NCI-H226 (cell line): ENCODE results near the gene SPDYE4.

ENCODE experiments used
- DNase-seq: peaks from one replicate; pipeline ENCODE4 v3.0.0-alpha.2; 2015

SPDYE4 gene

DNA sequence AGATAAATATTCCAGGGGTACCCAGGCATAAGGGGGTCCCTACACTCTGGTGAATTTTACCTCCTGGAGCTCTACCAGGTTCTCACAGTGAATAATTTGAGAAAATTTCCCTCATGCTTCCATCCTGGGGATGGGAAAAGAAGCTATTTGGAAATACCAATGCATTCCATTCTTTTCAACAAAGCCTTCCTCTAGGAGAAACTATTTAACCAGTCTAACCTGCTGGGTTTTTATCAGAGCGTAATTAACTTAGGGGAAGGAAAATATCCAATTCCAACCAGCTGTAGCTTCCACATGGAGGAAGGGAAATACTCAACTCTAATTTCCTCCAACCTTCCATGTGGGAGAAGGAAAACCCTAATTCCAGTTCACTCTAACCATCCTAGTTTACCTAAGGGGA is 23.8 kb upstream of the SPDYE4 start:
- no peak for DNase-seq

DNA sequence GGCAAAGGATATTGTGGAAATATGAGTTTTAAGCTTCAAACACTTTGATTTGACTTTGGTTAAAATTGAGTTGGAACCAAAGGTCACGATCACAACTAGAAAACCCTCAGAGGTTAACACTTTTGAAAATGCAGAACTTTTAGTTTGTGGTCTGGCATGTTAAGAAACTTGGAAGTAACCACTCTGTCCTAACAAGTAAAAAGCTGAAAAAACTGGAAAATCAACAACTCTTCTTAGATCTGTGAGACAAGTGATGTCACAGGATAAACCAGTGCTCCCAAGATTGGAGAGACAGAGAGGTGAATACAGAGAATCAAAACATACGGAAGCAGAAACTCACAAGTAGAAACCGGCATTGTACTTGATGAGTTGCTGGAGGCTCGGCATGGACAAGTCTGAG is 23.4 kb upstream of the SPDYE4 start:
- no peak for DNase-seq

DNA sequence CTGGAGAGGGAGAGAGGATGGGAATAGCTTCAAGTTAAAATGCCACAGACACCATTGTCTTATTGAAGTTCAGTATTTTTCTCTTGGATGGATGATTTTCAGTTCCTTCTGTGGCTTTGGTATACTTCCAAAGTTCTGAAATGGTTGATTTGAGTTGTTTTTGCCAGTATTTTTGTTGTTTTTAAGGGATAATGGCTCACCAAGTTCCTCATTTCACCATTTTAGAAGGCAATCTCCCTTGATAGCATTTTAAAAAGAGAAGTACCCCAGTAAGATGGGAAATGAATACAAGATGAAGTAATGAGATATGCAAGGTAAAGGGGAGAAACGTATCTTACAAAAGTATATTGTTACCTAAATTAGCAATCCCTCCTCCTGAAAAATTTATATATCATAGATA is 18.5 kb upstream of the SPDYE4 start:
- DNase-seq: no peak

DNA sequence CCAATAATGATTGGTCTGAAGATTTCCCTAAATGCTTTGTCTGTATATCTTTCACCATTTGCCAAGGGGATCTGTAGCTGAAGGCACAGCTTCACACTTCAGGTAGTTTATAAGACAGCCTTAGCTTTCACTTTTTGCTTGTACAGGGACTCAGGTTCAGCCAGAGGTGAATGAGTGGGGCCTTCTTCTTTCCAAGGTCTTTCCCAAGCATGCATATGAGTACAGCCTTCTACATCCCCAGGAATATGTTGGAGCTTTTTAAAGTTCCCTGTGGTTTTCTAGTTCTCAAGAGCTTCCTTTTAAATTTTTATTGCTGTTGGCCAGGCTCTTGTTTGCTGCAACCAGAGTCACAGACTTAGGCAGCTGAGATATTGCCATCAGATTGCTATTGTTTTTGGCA is 17.9 kb upstream of the SPDYE4 start:
- DNase-seq: no peak

DNA sequence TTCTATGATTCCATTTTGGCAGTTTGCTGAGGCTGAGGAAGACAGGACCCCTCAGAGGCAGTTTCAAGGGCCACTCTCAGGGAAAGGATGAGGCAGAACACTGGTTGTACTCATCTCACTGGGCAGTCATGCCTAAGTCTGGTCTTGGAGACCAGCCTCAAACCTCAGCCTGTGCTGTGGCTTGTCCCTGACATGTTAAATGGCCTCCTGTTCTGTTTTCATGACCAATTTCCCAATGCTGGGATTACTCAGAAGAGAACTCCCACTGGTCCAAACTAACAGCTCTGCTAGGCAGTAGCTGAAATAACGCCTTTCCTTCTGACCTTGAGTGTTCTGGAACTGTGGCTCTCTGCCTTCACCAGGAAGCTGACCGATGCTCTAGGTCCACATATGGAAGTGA is 8.4 kb upstream of the SPDYE4 start:
- DNase-seq: no peak

DNA sequence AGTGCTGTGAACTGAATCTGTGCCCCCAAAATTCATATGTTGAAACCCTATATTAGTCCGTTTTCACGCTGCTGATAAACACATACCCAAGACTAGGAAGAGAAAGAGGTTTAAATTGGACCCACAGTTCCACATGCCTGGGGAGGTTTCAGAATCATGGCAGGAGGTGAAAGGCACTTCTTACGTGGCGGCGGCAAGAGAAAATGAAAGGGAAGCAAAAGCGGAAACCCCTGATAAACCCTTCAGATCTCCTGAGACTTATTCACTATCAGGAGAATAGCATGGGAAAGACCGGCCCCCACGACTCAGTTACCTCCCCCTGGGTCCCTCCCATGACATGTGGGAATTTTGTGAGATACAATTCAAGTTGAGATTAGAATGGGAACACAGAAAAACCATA is 3.7 kb upstream of the SPDYE4 start:
- no peak for DNase-seq

DNA sequence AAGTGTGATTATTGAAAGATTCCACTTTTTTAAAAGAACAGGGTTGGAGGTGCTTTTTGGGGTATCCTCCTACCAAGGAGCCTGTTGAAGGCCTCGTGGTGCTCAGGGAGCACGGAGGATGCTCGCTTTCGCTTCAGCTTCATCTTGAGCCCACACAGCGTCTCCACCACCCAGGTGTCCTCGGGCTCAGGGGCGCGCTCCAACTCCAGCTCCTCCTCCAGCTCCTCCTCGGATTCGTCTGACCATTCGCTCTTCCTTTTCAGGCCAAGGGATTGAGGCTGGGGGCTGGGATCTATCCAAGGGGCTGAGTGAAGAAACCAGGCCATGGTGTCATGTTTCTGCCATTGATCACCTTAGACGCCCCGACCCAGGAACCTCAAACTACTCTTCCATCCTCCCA is 1.2 kb downstream of the SPDYE4 start:
- no peak for DNase-seq

DNA sequence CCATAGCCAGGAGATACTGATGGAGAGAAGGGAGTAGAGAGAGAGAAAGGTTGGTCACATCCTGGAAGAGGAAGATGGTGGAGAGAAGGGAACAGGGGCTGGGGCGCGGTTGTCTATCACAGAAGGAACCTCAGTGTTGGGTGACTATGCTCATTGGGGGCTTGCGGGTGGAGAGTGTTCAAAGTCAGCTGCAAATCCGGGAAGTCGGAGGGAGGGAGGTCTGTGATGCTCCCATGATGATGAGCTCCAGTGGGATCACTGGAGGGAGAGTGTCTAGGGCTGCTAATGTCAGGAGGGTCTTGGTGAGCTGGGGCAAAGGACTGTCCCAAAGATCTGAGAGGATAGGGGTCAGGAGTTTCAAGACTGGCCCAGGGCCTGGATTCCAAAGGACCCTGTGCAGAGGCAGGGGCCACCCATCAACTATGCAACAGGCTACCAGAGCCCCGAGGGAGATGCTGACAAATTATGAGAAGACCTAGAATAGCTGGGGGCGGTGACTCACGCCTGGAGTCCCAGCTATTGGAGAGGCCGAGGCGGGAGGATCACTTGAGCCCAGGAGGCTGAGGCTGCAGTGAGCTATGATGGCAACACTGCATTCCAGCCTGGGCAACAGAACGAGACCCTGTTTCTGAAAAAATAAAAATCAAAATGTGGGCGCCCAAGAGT is 2.6 kb downstream of the SPDYE4 start:
- no peak for DNase-seq

DNA sequence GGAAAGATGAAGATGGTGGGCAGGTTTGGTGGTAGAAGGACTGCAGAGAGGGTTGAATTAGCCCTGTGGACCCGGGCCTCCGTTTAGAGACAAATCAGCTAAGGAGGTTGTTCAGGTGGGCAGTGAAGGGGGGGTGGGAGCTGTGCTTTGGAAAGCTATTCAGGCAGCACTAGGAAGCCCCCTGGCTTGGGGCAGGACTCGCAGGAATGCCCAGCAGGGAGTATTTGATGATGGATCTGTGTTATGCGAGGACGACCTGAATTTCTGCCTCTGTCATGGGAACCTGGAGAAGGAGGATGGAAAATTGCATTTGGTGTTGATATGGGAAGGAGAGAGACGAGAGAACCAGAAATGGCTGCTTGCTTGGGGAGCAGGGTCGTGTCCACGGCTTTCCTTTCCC is 3.5 kb downstream of the SPDYE4 start:
- no peak for DNase-seq

DNA sequence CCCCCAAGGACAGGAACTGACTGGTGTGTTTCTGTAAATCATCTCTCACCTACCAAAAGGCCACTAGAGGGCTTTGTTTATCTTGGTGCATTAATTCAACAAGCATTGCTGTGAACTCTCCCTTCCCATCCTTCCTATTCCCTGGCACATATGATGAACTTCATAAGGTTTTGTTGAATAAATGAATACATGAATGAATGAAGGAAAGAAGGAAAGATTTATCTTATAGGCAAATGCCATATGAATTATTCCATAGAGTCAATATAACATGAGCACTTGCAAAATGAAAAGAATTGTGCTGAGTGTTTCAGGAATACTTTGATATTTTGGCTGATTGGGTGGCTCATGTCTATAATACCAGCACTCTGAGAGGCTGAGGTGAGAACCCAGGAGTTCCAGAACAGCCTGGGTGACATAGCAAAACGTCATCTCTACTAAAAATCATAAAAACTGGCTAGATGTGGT is 4.3 kb downstream of the SPDYE4 start:
- no peak for DNase-seq

DNA sequence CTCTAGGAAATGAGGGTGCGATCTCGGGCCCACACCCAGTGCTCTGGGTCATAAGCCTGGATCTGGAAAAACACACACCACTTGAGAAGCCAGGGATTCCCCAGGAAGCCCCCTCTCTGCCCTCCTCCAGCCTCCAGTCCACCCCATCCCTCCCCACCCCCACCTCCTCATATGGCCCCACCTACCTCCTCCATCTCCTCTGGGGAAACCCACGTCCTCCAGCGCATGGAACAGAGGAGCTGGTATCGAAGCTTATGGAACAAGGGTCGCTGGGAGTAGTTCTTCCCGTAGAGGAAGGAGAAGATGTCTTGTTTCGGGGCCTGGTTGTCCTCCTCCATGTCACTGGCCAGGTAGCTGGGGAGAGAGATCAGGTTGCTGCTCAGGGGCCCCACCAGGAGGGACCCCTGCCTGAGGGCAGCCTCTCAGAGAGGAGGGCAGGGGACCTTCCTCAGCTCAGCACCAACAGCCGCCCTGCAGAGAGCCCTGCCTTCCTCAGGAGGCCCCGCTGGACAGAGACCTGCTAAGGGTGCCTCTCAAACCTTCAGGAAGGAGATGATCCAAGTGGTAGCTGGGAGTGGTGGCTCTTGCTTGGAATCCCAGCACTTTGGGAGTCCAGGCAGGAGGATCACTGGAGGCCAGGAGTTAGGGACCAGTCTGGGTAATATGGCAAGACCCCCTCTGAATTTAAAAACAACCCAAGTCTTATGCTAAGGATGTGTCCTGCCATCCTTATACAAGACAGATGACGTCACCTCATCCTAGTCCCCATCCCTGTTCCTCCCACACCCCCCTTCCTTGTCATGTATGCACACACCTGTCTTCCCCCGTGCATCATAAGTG is 5.0 kb downstream of the SPDYE4 start:
- DNase-seq: no peak

DNA sequence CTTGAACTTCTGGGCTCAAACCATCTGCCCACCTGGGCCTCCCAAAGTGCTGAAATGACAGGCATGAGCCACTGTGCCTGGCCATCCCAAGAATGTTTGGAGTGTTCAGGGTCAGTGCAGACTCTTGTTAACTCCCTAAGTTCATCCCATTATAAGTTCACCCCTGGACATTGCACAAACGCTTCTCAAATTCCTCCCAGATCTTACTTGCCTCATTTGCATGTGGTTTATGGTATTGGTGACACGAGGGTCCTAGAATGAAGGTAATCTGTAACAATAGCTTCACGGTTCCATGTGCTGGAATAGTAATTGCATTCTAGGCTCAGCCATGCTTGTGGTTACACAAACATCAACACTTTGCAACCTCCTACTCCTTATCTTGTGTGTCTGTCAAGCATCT is 8.7 kb downstream of the SPDYE4 start:
- no peak for DNase-seq

DNA sequence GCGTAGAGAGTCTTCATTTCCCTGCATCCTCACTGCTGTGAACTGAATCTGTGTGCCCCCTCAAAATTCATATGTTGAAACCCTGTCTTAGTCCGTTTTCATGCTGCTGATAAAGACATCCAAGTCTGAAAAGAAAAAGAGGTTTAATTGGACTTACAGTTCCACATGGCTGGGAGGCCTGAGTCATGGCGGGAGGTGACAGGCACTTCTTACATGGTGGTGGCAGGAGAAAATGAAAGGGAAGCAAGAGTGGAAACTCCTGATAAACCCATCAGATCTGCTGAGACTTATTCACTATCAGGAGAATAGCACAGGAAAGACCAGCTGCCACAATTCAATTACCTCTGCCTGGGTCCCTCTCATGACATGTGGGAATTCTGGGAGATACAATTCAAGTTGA is 10.6 kb downstream of the SPDYE4 start:
- DNase-seq: no peak

DNA sequence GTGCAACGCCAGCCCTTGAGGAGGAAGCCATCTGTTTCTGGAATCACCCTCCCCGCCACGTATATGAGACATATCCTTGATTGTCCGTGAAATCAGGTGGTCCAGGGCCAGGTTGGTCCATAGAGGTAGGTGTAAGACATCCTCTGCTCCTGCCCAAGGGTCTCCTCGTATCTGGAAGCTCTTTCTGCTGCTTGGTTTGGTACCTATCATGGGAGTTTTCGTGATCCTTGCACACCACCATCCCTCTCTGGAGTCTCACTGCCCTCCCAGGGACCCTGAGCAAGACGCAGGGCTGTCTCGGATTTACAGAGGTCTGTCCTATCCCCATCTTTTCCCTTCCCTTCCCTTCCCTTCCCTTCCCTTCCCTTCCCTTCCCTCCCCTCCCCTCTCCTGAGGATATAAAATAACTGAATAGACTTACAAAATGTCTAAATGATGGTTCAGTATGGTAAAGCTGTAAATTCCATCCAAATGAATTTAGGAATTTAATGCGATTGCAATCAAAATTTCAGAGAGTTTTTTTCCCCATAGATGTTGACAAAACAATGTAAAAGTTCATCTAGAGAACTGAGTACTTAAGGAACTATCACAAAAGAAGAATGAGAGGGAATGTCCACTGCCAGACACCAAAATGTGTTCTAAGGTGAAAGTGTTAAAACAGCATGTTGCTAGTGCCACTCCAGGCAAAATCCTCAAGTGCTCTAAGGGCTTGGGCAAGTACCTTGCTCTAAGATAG is 11.7 kb downstream of the SPDYE4 start:
- no peak for DNase-seq

DNA sequence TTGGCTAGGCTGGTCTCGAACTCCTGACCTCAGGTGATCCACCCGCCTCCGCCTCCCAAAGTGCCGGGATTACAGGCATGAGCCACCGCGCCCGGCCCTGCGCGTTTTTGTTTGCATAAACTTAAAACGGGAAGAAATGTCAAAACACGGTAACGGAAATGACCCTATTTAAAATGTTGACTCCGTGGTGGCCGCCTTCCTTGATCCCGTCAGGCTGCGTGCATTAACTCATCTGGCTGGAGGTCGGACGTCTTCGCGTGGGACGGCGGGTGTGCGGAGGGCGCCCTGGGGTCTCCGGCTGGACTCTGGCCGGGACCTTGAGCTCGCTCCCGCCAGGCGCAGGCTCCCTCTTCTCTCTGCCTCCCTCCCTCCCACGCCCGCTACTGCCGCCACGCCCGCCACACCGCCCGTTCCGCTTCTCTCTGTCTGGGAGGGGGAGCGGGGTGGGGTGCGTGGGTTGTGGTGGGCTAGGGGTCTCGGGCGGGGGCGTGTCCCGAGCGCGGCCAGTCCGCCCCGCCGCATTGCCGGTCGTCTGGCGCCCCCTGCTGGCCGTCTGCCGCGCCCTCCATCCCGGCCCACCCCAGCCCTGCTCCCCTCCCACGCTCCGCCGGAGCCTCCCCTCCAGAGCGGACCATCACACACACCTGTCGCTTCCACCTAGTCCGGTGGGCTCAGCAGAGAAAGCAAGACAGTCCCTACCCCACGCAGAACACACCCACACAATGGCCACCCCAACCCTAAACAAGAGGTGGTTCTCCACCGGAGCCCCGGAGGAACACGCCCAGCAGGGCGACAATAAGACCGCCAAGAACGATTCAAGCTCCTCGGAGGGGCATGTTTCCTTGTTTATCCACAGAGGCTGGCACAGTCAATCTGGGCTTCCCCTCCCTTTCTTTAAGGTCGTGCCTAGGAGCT is 12.5 kb downstream of the SPDYE4 start:
- DNase-seq: no peak

DNA sequence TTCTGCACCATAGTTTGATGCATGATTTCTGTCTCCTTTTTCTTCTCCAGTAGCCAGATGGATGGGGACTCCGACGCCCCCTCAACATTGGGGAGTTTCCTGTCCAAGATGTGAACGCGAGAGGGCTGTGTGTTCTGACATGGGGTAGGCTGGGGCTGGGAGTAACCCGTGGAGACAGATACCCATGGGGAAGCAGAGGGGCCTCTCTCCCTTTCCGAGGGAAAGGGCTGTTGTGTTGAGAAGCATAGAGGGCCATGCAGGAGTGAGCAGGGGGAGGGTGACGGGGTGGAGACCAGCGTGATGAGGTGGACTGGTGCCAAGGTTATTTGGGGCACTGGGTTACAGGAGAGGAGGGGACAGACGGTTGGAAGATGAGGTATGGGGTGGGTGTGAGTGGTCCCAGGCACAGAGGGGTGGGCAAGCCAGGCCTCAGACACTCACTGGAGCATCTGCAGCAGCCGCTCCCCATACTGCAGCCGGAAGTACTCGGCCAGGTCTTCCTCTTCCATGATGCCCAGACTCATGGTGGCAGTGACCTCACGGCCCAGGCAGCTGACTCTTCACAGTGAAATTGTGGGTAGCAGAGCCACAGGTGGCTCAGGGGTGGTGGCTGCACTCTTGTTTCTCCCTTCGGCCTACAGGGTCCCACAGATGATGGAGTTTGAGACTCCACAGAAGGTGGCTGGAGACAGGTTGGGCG is 14.1 kb downstream of the SPDYE4 start:
- DNase-seq: no peak

DNA sequence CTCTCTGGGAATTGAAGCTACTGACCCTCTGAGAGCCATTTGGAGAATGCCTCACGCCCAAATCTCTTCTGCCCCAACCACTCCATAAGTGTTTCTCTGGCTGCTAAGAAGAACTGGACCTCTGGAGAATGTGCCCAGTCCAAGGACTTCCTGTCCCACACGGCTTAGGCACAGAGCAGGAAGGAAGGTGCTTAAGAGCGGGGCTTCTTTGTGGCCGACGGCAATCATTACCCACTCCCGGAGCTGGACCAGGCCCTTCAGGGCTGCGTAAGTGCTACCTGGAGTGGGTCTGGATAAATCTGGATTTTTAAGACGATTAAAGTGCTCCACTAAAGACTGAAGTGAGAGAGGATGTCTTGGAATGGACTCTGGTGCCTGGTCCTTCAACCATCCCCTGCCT is 15.5 kb downstream of the SPDYE4 start:
- no peak for DNase-seq

DNA sequence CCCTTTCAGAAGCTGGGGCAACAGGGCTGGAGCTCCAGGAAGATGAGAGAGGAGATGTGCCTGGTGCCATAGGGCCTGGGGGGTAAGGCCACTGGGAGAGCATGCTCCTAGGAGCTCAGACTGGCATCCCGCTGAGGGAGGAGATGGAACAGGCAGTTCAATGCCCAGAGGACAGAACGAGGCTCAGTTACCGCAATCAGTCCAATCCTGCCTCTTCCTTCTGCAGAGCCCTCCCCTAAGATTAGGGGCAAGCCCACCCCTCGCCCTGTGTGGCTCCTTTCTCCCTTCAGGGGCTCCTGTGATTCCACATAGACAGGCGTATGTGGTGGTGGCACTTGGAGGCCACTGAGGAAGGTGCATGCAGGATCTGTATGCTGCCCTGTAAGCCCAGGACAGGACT is 16.1 kb downstream of the SPDYE4 start:
- no peak for DNase-seq

DNA sequence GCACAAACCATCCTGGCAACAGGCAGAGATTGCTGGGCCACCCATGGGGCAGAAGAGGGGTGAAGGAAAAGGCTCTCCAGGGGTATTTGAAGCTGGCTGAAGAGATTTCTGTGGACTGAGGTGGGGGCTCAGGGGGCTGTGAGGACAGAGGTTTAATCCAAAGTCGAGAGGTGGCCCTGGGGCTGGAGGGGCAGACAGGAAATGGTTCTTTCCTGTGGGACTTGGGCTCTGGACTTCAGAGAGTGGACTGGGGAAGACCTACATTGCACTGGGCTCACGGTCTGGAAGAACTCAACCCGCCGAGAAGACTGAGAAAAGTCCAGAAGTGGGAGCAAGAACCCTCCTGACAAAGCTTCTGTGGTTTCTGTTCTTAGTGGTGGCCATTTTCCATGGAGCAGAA is 16.6 kb downstream of the SPDYE4 start:
- no peak for DNase-seq

DNA sequence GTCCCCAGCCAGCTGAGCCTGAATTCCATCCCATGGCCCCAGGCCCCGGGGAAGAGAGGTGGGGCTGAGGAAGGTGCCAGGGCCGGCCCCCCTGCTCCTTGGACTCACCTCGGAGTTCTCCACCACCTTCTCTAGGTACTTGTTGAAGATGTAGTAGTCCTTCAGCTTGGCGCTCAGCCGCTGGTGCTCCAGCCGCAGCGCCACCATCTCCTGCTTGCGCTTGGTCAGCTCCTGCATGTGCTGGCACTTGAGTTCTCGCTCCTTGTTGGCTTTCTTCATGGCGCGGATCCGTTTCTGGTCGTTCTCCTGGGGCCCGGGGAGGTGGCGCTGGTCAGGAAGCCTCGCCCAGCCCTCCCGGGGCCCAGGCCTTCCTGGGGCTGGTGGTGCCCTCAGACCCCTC is 17.0 kb downstream of the SPDYE4 start:
- no peak for DNase-seq

DNA sequence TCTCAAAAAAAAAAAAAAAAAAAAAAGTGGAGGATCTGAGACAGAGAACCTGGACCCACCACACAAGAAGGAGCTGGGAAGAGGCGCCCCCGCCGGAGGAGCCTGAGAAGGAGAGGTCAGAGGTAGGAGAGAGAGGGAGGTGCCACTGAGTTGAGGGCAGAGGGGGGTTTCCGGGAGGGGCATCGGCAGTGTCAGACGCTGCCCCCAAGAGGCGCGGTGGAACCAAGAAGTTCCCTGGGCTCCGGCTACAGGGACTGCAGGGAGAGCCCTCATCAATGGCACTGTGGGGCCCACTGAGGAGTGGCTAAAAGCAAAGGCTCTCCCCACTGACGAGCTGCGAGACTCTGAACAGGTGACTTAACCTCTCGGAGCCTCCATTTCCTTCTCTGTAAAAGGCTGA is 17.9 kb downstream of the SPDYE4 start:
- no peak for DNase-seq

DNA sequence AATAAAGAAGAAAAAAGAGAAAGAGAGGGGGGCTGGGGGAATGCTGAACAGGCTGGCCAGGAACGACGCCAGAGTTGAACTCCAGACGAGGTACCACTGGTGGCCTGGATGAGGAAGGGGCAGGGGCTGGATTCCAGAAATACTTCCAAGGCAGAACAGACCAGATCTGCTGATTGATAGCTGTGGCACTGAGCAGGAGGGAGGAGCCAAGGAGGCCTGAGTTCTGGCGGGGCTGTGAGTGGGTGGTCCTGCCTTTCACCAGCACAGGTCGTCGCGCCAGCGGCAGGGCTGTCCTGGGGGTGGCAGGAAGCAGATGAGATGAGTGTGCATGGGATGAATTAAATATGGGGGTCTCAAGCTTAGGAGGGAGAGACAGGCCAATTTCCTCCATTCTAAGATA is 19.2 kb downstream of the SPDYE4 start:
- no peak for DNase-seq
